ENCODE results near the gene MAST3. TPM values are rescaled to one million over a fixed set of nuclear protein-coding genes. Genes with fewer than 3 reads are reported as not detected.

Gene MAST3
- total RNA-seq, 2 experiments from 2014 or later: 14.8 to 31.4 TPM

- H2AFZ ChIP-seq (ENCODE audit: low read length): no peak overlapping the region
- H3K27ac ChIP-seq (ENCODE audit: low read depth, low read length, poor library complexity, severe bottlenecking): peak overlapping the region; percentile 54
- TF ChIP-seq EZH2phosphoT487 (IDR thresholded peaks at IDR 0.05; ENCODE audit: borderline replicate concordance, low read depth, low read length) (no peak), CTCF (conservative IDR thresholded peaks at IDR 0.05; ENCODE audit: low read length) (no peak)
- CTCF ChIA-PET (ENCODE audit: unreplicated experiment): interaction anchor here (0.8 kb wide), 1 partner anchor 8 kb away, joined by 4 read pairs; no protein-coding TSS in a partner anchor
- peaks cover 55% of the 10 kb centered on the region for H3K36me3 ChIP-seq (ENCODE audit: insufficient read depth, low read length)
- H3K4me1 ChIP-seq (ENCODE audit: insufficient read depth, low read length, poor library complexity, severe bottlenecking): peaks cover 80% of the 10 kb centered on the region
- no peaks in the 10 kb centered on the region for H4K20me1 ChIP-seq (ENCODE audit: insufficient read depth, low read length)
- no peak for DNase-seq (ENCODE audit: low spot score)
- H3K4me2 ChIP-seq (ENCODE audit: low read length): peak overlapping the region; percentile 75
- POLR2A ChIA-PET: interaction anchor here (0.6 to 1.0 kb wide), 3 partner anchors 8 to 121 kb away, joined by 3 to 5 read pairs (median 4); no protein-coding TSS in a partner anchor
- no TSS peak for BruUV-seq (replicated peaks)
- 0 out of 2 replicates have a peak, but pooled peaks cover 8% of the 10 kb centered on the region for H3K79me2 ChIP-seq (ENCODE audit: insufficient read depth, low read depth, low read length)
- intact Hi-C loops (cut with micrococcal nuclease; ENCODE audit: unreplicated experiment): no loop called here
- no peaks in the 10 kb centered on the region for H3K9me3 ChIP-seq (ENCODE audit: low read length)
- H3K9me2 ChIP-seq (ENCODE audit: insufficient read depth, low read length): no peaks in the 10 kb centered on the region
- H3K4me3 ChIP-seq (ENCODE audit: low read depth, low read length, poor library complexity, severe bottlenecking): no peak overlapping the region
Measured at GRCh38 chr19:18107235-18107634, 9.7 kb downstream of the MAST3 start.

DNA sequence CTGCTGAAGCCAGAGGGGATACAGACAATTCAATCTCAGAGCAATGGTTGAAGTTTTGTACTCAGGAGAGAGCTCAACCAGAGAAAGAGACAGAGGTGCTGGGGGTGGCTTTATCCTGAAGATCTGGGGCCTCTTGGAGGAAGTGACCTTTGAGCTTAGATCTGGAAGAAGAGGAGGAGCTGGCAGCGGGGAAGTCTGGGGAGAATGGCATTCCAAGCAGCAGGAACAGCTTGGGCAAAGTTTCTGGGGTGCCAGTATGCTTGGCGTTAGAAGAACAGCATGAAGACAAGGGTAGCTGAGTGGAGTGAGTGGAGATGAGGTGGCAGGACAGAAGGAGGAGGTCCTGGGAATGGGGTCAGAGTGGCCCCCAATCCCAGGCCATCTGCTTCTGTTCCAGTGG, 11.3 kb downstream of the MAST3 start:
- H3K4me3 ChIP-seq (ENCODE audit: low read depth, low read length, poor library complexity, severe bottlenecking): peak overlapping the region; percentile 57
- H3K9me3 ChIP-seq (ENCODE audit: low read length): no peaks in the 10 kb centered on the region
- no peaks in the 10 kb centered on the region for H4K20me1 ChIP-seq (ENCODE audit: insufficient read depth, low read length)
- peaks cover 57% of the 10 kb centered on the region for H3K36me3 ChIP-seq (ENCODE audit: insufficient read depth, low read length)
- H3K79me2 ChIP-seq (ENCODE audit: insufficient read depth, low read depth, low read length): 0 out of 2 replicates have a peak, but pooled peaks cover 5% of the 10 kb centered on the region
- DNase-seq (ENCODE audit: low spot score): no peak
- intact Hi-C loops (cut with micrococcal nuclease; ENCODE audit: unreplicated experiment): no loop called here
- POLR2A ChIA-PET: interaction anchor here (1.3 kb wide), 1 partner anchor 18 kb away, joined by 6 read pairs; no protein-coding TSS in a partner anchor
- CTCF ChIA-PET (ENCODE audit: unreplicated experiment): interaction anchor here (1.0 kb wide), 1 partner anchor 18 kb away, joined by 3 read pairs; no protein-coding TSS in a partner anchor
- peak overlapping the region; percentile 75 for H3K4me2 ChIP-seq (ENCODE audit: low read length)
- peaks cover 73% of the 10 kb centered on the region for H3K4me1 ChIP-seq (ENCODE audit: insufficient read depth, low read length, poor library complexity, severe bottlenecking)
- no TSS peak for BruUV-seq (replicated peaks)
- no peaks in the 10 kb centered on the region for H3K9me2 ChIP-seq (ENCODE audit: insufficient read depth, low read length)
- no peak overlapping the region for H2AFZ ChIP-seq (ENCODE audit: low read length)
- TF ChIP-seq CTCF (conservative IDR thresholded peaks at IDR 0.05; ENCODE audit: low read length): no peak
- peak overlapping the region; percentile 54 for H3K27ac ChIP-seq (ENCODE audit: low read depth, low read length, poor library complexity, severe bottlenecking)

GRCh38 chr19:18109341-18109732, 11.8 kb downstream of the MAST3 start:
- CTCF ChIA-PET (ENCODE audit: unreplicated experiment): interaction anchor here (1.0 kb wide), 1 partner anchor 18 kb away, joined by 3 read pairs; no protein-coding TSS in a partner anchor
- H3K4me2 ChIP-seq (ENCODE audit: low read length): peak overlapping the region; percentile 75
- intact Hi-C loops (cut with micrococcal nuclease; ENCODE audit: unreplicated experiment): no loop called here

More at GRCh38 chr19:18109341-18109732, 11.8 kb downstream of the MAST3 start:
- DNase-seq (ENCODE audit: low spot score): no peak
- Histone ChIP-seq H2AFZ (ENCODE audit: low read length) (no peak overlapping the region), H4K20me1 (ENCODE audit: insufficient read depth, low read length) (no peaks in the 10 kb centered on the region), H3K9me2 (ENCODE audit: insufficient read depth, low read length) (no peaks in the 10 kb centered on the region), H3K27ac (ENCODE audit: low read depth, low read length, poor library complexity, severe bottlenecking) (no peak overlapping the region), H3K79me2 (ENCODE audit: insufficient read depth, low read depth, low read length) (0 out of 2 replicates have a peak, but pooled peaks cover 5% of the 10 kb centered on the region), H3K4me3 (ENCODE audit: low read depth, low read length, poor library complexity, severe bottlenecking) (peak overlapping the region; percentile 57), H3K9me3 (ENCODE audit: low read length) (no peaks in the 10 kb centered on the region), H3K4me1 (ENCODE audit: insufficient read depth, low read length, poor library complexity, severe bottlenecking) (peaks cover 69% of the 10 kb centered on the region), H3K36me3 (ENCODE audit: insufficient read depth, low read length) (peaks cover 61% of the 10 kb centered on the region)
- TF ChIP-seq EZH2phosphoT487 (IDR thresholded peaks at IDR 0.05; ENCODE audit: borderline replicate concordance, low read depth, low read length): no peak
- no peak for TF ChIP-seq CTCF (conservative IDR thresholded peaks at IDR 0.05; ENCODE audit: low read length)
- POLR2A ChIA-PET: interaction anchor here (1.3 kb wide), 1 partner anchor 18 kb away, joined by 6 read pairs; no protein-coding TSS in a partner anchor
- no TSS peak for BruUV-seq (replicated peaks)
